ENCODE results near the gene PPP3R2. TPM values are rescaled to one million over a fixed set of nuclear protein-coding genes. Genes with fewer than 3 reads are reported as not detected.

PPP3R2 gene
- total and polyA plus RNA-seq, 2 donors from 2014 or later, result not detected

DNA sequence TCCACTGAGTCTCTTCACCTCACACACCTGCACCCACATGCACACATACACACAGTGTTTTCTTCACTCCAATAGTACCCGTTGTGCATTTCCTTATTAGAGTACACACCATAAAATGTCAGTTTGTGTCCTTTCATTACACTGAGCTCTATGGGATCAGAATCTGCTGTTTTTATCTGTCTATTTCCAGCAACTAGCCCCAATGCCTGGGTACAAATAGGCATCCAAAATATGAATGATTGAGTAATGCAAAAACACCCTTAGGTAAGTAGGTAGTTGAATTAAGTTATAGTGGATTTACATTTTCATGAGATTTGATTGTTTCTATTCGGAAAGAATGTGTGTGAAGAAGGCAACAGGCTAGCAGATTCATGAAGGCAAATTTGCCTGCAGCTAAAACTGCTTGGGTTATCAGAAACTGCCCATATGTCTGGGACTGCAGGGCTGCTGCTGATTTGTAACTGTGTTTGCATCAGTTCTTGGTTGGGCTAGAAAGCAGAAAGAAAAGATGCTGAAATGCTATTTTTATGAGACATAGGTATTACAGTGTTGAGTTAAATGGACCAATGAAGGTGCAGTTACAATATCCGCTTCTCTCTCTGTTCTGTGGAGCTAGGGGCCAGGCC lies 26.9 kb downstream of the PPP3R2 start:
- Histone ChIP-seq H3K4me3 (ENCODE audit: low read length in 3 of 3) (no peak overlapping the region), H3K9ac (ENCODE audit: low read length in 3 of 3) (no peak overlapping the region), H3K36me3 (ENCODE audit: control insufficient read depth in 2 of 3, insufficient read depth in 3 of 3, low read length in 3 of 3) (peaks cover 0 to 19% (median 2%) of the 10 kb centered on the region in 3 donors), H3K27ac (ENCODE audit: low read depth in 2 of 2, low read length in 2 of 2) (no peak overlapping the region), H3K4me1 (ENCODE audit: control insufficient read depth in 2 of 3, insufficient read depth in 2 of 3, low read depth in 1 of 3, low read length in 3 of 3) (no peaks in the 10 kb centered on the region), H3K27me3 (ENCODE audit: control insufficient read depth, insufficient read depth, low read length) (no peaks in the 10 kb centered on the region), H3K9me3 (ENCODE audit: control insufficient read depth in 2 of 3, insufficient read depth in 1 of 3, low read length in 3 of 3) (no peaks in the 10 kb centered on the region)
- TF ChIP-seq CTCF (IDR thresholded peaks at IDR 0.05; ENCODE audit: borderline replicate concordance, extremely low read depth, insufficient read depth), result no peak
- no peak for DNase-seq
- FAIRE-seq, result no peak
- intact Hi-C loops (cut with DNase I), result no loop called here

DNA sequence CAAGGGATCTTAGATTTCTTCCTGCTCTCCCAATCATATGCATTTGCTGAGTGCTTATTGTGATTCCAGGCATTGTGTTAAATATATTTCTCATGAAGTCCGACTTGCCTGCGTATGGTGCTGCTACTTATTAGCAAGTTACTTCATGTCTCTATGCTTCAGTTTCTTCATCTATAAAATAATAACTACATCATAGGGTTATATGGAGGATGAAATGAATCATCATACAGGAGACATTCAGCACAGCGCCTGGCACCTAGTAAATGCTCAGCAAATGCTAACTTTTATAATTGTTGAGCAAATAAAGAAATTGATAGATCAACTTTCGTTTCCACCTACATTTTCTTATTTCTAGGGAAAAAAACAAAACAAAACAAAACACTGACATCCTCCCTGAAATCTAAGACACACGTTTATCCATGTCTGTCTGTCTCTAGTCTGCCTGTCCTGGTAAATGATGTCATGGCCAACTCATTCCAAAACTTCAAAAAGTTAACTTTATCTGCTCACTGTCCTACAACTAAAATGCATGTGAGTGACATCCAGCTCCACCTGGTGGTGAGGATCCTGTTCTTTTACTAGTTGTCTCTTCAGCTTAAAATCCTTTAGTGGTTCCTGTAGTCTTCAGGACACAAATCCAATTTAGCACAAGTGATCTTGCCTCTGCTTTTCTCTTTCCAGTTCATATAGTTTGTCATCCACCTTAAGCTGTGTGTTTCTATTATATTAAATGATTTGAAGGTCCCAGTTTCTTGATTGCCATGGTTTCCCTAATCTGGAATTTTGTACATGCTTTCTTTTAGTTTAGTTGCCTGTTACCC lies 27.7 kb downstream of the PPP3R2 start:
- TF ChIP-seq CTCF (IDR thresholded peaks at IDR 0.05; ENCODE audit: borderline replicate concordance, extremely low read depth, insufficient read depth), result peak; percentile 17
- no peak for FAIRE-seq
- Histone ChIP-seq H3K36me3 (ENCODE audit: control insufficient read depth in 2 of 3, insufficient read depth in 3 of 3, low read length in 3 of 3) (peaks cover 0 to 27% (median 5%) of the 10 kb centered on the region in 3 donors), H3K27me3 (ENCODE audit: control insufficient read depth, insufficient read depth, low read length) (no peaks in the 10 kb centered on the region), H3K4me3 (ENCODE audit: low read length in 3 of 3) (no peak overlapping the region), H3K9ac (ENCODE audit: low read length in 3 of 3) (no peak overlapping the region), H3K4me1 (ENCODE audit: control insufficient read depth in 2 of 3, insufficient read depth in 2 of 3, low read depth in 1 of 3, low read length in 3 of 3) (no peaks in the 10 kb centered on the region), H3K27ac (ENCODE audit: low read depth in 2 of 2, low read length in 2 of 2) (no peak overlapping the region), H3K9me3 (ENCODE audit: control insufficient read depth in 2 of 3, insufficient read depth in 1 of 3, low read length in 3 of 3) (no peaks in the 10 kb centered on the region)
- intact Hi-C loops (cut with DNase I), result no loop called here
- DNase-seq, result no peak

DNA sequence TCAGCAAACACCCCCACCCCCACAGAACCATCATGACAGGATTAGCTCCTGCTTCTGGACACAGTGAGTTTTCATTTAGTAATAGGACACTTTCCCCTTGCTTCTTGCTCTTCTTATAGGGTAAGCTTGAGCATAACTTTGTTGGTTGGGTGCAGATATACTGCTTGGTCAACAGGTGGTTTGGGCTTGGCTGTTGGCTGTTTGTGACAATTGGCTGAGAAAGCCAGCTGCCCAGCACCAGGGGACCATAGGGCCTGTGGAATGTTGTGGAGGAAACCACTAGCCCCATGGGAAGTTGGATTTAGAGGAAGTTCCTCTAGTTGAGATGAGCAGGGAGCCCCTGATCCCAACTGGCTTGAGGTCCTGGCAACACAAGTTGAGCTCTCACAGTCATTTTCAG lies 30.5 kb downstream of the PPP3R2 start:
- no peaks in the 10 kb centered on the region for H3K4me1 ChIP-seq (ENCODE audit: control insufficient read depth in 2 of 3, insufficient read depth in 2 of 3, low read depth in 1 of 3, low read length in 3 of 3)
- no peak for DNase-seq
- no peak overlapping the region for H3K4me3 ChIP-seq (ENCODE audit: low read length in 3 of 3)
- no peak overlapping the region for H3K27ac ChIP-seq (ENCODE audit: low read depth in 2 of 2, low read length in 2 of 2)
- FAIRE-seq, result no peak
- H3K9ac ChIP-seq (ENCODE audit: low read length in 3 of 3), result no peak overlapping the region
- peaks cover under 1 to 42% (median 13%) of the 10 kb centered on the region in 3 donors for H3K36me3 ChIP-seq (ENCODE audit: control insufficient read depth in 2 of 3, insufficient read depth in 3 of 3, low read length in 3 of 3)
- no peaks in the 10 kb centered on the region for H3K9me3 ChIP-seq (ENCODE audit: control insufficient read depth in 2 of 3, insufficient read depth in 1 of 3, low read length in 3 of 3)
- H3K27me3 ChIP-seq (ENCODE audit: control insufficient read depth, insufficient read depth, low read length), result no peaks in the 10 kb centered on the region
- no peak for TF ChIP-seq CTCF (IDR thresholded peaks at IDR 0.05; ENCODE audit: borderline replicate concordance, extremely low read depth, insufficient read depth)
- intact Hi-C loops (cut with DNase I), result no loop called here

All from kidney (tissue), 14 donors.